GM12878 (cell line): Measurements from ENCODE around the gene MFGE8. TPM values are rescaled to one million over a fixed set of nuclear protein-coding genes. Genes with fewer than 3 reads are reported as not detected.

ENCODE experiments used
- NR2C1 ChIP-seq: fragments of 450-650 bp; IDR thresholded peaks from 2 replicates; pipeline ENCODE4 v1.6.1; 2017; ENCODE audit warnings: antibody characterized with exemption, mild to moderate bottlenecking, moderate library complexity
- PRDM15 ChIP-seq: fragments of 450-650 bp; formaldehyde crosslinking; IDR thresholded peaks from 2 replicates; pipeline ENCODE4 v1.4.0; 2020; ENCODE audit warnings: mild to moderate bottlenecking, moderate library complexity
- RBBP5 ChIP-seq: fragments of 200-600 bp; sonication (generic); conservative IDR thresholded peaks from 2 replicates; pipeline ENCODE4 v1.6.1; 2016
- REST ChIP-seq: IDR thresholded peaks from 2 replicates; pipeline ENCODE4 v1.6.1; 2012; ENCODE audit warnings: mild to moderate bottlenecking, low read depth, low read length
- SREBF1 ChIP-seq: IDR thresholded peaks from 2 replicates; pipeline ENCODE4 v1.6.1; 2012; ENCODE audit warnings: mild to moderate bottlenecking, low read length
- ZNF622 ChIP-seq: fragments of 450-650 bp; IDR thresholded peaks from 2 replicates; pipeline ENCODE4 v1.6.1; 2017; ENCODE audit warnings: mild to moderate bottlenecking, inconsistent platforms
- polyA plus RNA-seq, 11 experiments: library from polyadenylated mRNA; depleted of rRNA in 4 of 11; unstranded in 6 of 11; stranded (reverse) in 5 of 11; fragments of >200 nt; fragmentation: Nextera tagmentation in 4 of 11; fragmentation: Illumina TruSeq in 1 of 11; extraction: Ambion mirVana in 4 of 11; extraction: Trizol in 1 of 11; gene quantifications; 1 replicate in 1 of 11; 2 replicates in 10 of 11; pipeline versions ENCODE4 v1.2.1 to v1.2.3, GENCODE V29; 2011 to 2016; ENCODE audit warnings: inconsistent platforms in 2 of 11, missing spikeins in 2 of 11, low read depth in 1 of 11
- total RNA-seq, 4 experiments: library from RNA; depleted of rRNA in 3 of 4; stranded (reverse); fragments of >200 nt in 3 of 4; fragmentation: Illumina TruSeq in 1 of 4; extraction: Trizol in 1 of 4; gene quantifications; 2 replicates each; pipeline versions ENCODE4 v1.2.1 to v1.2.3, GENCODE V29; 2013 to 2021

The MFGE8 gene
- total and polyA plus RNA-seq, 10 of the 15 experiments (the other 5 are each of a cell fraction or from before 2014, with no cell fraction given), result 0.81 to 5.9 (median 1.0) TPM; not detected in 2

GRCh38 chr15:88906551-88906950 is 6.6 kb downstream of the MFGE8 start (continued):
- no peak for TF ChIP-seq REST
- no peak for TF ChIP-seq ZNF622
- no peak for TF ChIP-seq SREBF1
- TF ChIP-seq RBBP5, result no peak
- TF ChIP-seq PRDM15 (CRISPR knock-in tag), result no peak
- no peak for TF ChIP-seq NR2C1
